ENCODE data around the gene HSPH1. TPM values are rescaled to one million over a fixed set of nuclear protein-coding genes. Genes with fewer than 3 reads are reported as not detected.

The HSPH1 gene
- total RNA-seq: 61.9 and 94.4 TPM in 2 replicates

DNA sequence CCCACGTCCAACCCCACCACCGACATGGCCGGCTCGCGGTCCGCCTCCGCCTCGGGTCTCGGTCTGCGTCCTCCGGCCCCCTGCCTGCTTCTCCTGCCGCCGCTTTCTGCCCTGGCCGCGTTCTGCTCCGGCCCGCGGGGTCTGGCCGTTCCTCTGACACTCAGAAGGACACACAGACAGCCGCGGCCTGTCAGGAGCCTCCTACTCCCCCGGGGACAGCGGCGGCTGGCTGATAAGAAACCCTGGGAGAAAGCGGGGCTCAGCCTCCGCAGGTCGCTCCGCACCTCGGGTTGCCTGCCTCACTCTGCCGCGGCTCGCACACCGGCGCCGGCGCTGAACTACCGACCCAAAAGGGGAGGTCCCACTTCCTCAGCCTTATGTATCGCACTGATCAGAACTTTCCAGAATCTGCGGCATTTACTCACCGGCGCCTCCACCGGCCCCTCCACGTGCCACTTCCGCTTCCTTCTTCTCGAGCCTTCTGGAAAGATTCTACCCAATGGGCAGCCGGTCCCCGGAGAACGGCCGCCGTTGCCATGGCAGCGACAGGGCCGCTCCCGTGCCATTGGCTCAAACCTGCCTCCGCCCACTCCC lies at the start of gene HSPH1:
Gene HSPH1, minus strand, starts transcription at position 348 of the 594 bp plus-strand sequence. Its CDS starts 322 bp downstream, at position 26.

DNA sequence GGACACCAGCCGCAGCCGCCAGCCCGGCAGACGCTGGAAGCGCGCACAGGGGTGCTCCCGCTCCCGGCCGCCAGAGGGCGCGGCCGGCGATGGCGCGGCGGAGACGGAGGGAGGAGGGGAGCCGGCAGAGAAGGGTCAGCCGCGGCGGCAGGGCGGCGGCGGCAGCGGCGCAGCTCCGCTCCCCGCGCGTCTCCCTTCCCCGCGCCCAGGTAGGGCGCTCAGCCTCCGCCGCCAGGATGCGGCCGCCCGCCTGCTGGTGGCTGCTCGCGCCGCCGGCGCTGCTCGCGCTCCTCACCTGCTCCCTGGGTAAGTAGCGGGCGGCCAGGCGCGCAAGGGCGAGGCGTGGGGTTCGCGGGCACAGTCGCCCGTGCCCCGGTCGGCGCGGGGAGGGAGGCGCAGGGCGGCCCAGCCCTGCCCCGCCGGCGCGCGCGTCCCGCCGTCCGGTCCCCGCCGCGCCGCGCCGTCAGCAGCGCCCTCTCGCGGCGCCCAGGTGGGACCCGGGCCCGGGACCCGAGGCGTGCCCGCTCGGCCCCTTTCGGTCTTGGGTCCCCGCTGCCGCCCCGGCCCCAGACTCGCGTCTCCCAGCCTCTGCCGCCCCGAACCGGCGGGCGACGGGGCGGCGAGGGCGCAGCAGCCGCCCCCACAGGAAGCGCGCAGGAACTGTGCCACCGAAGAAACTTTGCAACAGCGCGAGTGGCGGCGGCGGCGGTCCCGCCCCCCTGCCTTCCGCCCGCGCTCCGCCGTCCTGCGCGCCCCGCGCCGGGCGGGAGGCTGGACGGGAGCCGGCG lies 38.3 kb upstream of the HSPH1 start, which contains the start of gene B3GLCT:
Gene B3GLCT, plus strand, starts transcription at position 127 of the 788 bp plus-strand sequence. Its CDS starts 110 bp downstream, at position 237.

Other genes starting within 250 kb of the HSPH1 start
- not detected in 2 replicates for gene TEX26, start 229.2 kb downstream of the HSPH1 start, total RNA-seq
- gene B3GLCT, start 38.1 kb upstream of the HSPH1 start, total RNA-seq: 6.7 and 7.2 TPM in 2 replicates

All from nasal cavity respiratory epithelium epithelial cell of viscerocranial mucosa (primary cell).